Measurements from ENCODE around the gene ISCA2. TPM values are rescaled to one million over a fixed set of nuclear protein-coding genes. Genes with fewer than 3 reads are reported as not detected.

The ISCA2 gene, protein sequence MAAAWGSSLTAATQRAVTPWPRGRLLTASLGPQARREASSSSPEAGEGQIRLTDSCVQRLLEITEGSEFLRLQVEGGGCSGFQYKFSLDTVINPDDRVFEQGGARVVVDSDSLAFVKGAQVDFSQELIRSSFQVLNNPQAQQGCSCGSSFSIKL
- total RNA-seq = 17.7 and 18.7 TPM in 2 replicates

DNA sequence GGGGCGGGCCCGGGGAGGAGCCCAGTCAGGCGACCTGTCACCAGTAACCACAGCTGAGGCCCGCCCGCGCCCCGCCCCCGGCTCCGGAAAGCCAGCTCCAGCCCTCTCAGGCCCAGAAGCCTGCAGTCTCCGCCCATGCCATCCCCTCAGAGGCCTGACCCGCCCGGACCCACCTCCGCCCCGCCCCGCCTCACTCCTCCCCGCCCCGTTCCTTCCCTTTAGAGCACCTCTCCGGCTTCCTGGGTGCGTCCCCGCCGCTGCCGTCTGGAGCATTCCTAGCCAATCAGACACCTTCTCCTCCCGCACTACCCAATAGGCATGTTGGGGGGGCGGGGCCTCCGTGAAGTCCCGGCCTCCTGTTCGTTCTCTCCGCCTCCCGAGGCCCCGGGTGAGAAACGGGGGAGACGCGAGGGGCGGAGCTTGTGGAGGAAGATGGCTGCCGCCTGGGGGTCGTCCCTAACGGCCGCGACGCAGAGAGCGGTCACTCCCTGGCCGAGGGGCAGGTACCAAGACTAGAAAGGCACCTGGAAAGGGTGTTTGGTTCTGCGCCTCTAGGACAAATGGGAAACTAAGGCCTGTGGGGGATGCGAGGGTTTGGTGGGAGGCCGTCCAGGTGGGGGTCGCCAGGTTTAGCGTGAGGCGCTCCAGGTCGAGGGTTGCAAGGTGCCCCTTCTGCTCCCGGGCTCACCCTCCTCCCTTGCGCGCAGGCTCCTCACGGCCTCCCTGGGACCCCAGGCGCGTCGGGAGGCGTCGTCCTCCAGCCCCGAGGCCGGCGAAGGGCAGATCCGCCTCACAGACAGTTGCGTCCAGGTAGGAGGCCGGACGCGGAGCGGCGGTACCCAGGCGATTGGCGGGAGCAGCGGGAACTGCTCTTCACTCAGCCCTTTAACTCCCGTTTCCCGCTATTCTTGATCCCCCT lies at the start of gene ISCA2:
ISCA2 (plus strand) TSS at position 423 of the 919 bp plus-strand sequence; CDS start at position 433, 10 bp downstream.

DNA sequence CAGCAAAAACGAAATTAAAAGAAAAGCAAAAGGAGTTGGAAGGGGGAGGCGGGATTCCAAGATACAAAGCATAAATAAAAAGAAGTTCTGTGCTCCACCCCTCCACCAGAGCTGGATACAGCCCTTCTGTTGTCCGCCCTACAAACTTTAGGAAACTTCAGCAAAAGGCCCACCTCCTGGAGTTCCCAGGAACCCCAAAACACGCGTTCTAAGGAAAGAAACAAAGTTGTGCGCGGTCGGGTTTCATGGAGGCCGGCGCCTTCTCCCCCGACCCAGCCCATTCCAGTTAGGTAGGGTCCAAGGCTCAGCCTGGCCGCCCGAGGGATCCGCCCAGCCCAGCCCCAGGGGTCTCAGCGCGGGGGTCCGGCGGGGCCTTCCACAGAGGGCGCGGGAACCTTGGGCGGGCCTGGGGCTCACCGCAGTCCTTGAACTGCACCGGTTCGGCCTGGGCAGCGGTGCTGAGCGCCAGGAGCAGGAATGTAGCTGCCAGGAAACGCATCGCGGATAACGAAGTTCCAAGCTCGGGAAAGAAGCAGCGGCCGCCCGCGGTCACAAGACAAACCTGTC lies 706 bp upstream of the ISCA2 start, which contains the start of gene NPC2:
NPC2 (minus strand) TSS at position 530 of the 567 bp plus-strand sequence; CDS start at position 499, 31 bp downstream.

Other genes starting within 250 kb of the ISCA2 start
- 41.8 and 49.2 TPM in 2 replicates for gene ABCD4, start 190.8 kb upstream of the ISCA2 start, total RNA-seq
- gene VRTN, start 145.3 kb upstream of the ISCA2 start, total RNA-seq = not detected in 2 replicates
- not detected in 2 replicates for gene SYNDIG1L, start 67.6 kb upstream of the ISCA2 start, total RNA-seq
- gene NPC2, start 460 bp upstream of the ISCA2 start, total RNA-seq = 123 and 139 TPM in 2 replicates
- 165 and 256 TPM in 2 replicates for gene LTBP2, start 118.5 kb downstream of the ISCA2 start, total RNA-seq
- gene AREL1, start 219.3 kb downstream of the ISCA2 start, total RNA-seq = 44.9 and 48.0 TPM in 2 replicates
- 69.8 and 72.6 TPM in 2 replicates for gene FCF1, start 219.4 kb downstream of the ISCA2 start, total RNA-seq